DMS53 (cell line): ENCODE data around the gene DLG2.
"Not testable (repeated sequence)": the region's sequence is repeated elsewhere in the genome, so short reads cannot be mapped to it uniquely, and the experiment has no call there.

Experiments
- DNase-seq: peaks from one replicate; lab custom pipeline; 2025; lab: John Stamatoyannopoulos, UW

The DLG2 gene

DNA sequence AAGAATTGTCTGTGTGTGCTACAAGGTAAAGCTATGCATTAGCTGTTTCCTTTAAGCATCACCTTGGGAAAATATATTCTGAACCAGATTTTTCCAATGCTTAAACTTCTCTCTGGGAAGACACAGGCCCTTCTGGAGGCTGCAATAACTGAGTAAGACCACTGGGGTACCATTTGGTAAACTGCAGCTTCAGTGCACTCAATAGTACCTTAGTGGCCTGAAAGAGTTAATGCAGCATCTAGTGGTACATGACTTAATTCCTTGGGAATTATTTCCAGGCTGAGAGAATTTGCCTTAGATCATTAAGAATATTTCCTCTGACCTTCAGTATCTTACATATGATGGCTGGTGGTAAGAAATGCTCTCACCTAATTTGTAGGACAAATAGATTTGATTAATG is 727.4 kb downstream of the DLG2 start:
- DNase-seq = peak; percentile 44

DNA sequence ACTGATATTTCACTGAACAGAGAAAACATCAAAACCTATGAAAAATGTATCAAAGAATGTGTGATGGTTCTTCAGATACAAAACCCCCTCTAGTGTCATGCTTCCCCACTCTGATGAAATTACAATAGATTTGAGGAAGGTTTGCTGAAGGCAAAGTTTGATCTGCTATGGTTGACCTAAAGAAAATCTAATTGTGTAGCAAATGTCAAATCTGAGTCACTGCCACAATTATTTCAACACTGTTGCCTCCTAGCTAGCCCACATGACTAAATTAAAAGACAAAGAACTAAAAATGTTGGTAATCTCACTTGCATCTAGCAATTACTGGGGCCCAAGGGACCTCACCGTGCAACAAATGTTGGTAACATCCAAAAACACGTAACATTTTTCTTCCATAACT is 728.0 kb downstream of the DLG2 start:
- no peak for DNase-seq

- DNase-seq = no peak
Observed at GRCh38 chr11:84894666-84895065, 732.5 kb downstream of the DLG2 start.

- no peak for DNase-seq
Observed at GRCh38 chr11:84890676-84891075, 736.5 kb downstream of the DLG2 start.

DNA sequence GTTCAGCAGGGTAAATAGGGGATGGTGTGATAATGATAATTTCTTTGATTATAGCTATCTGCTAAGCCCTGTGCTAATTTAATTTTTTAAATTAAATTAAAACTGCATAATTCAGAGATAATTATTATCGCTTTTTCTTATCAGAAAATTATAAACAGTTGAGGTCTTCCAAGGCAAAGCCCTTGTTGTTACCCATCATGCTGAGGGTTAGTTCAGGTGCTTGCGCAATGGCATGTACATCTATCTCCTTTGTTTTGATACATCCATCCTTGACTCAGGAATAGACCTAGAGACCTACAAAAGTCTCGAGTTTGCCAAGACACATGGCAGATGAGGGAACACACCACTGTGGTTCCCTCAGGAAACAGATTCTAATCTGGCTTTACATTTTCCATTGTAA is 737.6 kb downstream of the DLG2 start:
- no peak for DNase-seq

DNA sequence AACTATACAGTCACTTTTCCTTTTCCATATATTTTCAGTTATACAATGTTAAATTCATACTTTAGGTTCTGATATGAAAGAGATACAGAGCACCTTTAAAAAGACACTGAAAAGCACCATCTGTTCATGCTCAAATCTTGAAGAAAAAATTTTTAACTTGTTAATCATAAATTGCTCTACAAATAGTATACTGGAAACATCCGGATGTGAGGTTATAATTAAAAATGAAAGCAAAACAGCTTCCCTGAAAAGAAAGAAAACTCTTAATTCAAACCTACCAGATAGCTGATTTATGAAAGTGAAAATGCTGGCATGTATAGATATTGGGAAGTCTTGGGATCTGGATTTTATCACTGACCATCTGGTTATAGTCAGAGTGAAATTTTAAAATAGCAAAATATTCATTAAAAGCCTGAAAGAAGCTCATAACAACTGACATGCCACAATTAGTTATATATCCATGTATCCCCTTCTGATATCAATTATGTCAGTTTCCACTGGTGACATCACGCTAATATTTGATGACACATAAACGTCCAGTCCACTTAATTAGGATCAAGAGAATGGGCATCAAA is 740.0 kb downstream of the DLG2 start:
- peak; percentile 30 for DNase-seq

DNA sequence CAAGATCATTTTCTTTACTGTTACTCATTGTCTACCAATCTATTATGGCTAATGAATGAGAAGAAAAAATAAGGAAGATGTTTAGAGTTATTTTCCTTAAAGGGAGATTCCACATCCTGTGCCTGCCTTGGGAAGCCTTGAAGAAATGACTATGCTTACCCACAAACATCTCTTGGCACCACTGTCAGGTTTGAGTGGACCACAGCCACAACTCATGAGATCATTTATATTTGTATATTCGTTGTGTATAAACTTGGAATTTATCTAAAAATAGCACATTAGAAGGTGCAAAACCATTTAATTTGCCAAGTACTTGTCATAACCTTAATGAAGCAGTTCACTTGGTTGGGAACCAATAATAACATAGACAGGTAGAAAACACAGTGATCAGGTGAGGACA is 740.8 kb downstream of the DLG2 start:
- no peak for DNase-seq

DNA sequence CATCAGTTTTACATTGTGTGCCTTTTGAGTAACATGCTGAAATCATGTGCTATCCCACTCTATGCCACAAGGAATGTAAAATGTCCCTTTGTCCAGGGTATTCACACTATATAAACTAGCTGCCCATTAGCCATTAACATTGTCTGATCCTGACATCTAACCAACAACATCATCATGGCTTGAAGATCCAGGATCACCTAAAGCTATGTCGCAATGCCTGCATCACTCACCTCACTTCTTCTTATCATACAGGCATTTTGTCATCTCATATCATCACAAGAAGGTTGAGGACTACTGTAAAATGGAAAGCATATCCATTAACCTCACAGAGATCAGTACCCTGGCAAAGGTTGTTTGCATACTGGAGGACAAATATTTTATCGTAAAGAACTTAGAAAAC is 742.3 kb downstream of the DLG2 start:
- DNase-seq = no peak

DNA sequence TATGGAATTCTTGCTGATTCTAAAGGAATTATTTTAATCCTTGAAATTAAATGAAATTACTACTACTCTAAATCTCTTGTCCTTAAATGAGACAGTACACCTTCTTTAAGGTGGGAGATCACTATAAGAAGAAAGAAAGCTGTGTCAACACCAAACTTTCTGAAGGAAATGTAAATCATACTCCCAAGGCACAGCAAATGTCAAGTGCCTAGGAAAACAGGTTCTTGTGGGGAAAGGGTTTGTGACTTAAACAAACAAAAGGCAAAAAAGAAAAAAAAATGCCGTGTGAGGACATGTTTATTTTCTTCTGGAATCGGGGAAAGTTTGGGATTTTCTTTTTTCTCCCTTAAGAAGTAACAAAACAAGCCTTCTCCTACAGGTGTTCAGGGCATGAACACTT is 745.1 kb downstream of the DLG2 start:
- DNase-seq = peak; percentile 89

- DNase-seq = no peak
Observed at GRCh38 chr11:84871116-84871515, 756.0 kb downstream of the DLG2 start.

DNA sequence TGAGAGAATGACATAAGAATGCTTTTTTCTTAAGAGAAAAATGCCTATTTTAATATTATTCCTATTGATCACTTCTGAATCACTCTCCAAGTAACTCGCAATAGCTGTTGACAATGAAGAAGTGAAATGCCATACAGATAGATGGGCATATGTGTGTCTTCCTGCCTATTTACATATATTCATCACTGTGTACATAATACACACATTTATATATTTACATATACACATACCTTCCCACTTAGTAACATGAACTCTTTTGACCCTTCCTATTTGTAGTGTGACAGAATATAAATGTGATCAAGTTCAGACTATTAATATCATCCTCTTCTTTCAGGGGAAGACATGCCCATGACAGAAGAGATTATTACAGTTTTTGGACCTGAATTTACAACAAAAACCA is 756.7 kb downstream of the DLG2 start:
- DNase-seq = peak; percentile 54

DNA sequence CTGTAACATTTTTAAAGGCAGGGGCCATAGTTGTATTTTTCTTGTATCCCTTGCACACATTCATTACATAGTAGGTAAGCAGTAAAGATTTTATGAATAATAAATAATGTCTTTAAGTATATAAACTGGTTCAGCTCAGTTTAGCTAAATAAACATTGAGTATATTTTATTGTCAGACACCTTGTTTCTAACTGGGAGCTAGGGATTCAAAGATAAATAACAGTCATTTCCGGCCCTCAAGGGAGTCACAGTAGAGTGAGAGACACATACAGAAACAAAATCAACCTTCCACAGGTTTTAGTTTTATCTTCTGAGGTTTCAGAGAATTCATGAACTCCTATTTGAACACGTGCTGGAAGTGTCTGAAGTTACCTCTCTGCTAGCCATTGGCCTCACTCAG is 760.2 kb downstream of the DLG2 start:
- peak; percentile 85 for DNase-seq

- peak; percentile 37 for DNase-seq
Observed at GRCh38 chr11:84865791-84866535, 761.2 kb downstream of the DLG2 start.

- peak; percentile 44 for DNase-seq
Observed at GRCh38 chr11:84865257-84865656, 761.9 kb downstream of the DLG2 start.

DNA sequence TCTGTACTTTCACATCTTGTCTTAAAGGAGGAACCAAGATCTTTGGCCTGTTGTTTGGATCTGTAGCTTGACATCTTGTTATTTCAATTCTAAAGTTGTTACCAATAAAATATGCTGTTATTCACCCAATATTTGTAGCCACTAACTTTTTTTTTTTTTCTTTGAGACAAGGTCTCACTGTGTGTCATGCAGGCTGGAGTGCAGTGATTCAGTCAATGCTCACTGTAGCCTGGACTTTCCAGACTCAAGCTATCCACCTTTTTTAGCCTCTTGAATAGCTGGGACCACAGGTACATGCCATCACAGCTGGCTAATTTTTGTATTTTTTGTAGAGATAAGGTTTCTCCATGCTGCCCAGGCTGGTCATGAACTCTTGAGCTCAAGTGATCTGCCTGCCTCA is 769.4 kb downstream of the DLG2 start:
- no peak for DNase-seq

DNA sequence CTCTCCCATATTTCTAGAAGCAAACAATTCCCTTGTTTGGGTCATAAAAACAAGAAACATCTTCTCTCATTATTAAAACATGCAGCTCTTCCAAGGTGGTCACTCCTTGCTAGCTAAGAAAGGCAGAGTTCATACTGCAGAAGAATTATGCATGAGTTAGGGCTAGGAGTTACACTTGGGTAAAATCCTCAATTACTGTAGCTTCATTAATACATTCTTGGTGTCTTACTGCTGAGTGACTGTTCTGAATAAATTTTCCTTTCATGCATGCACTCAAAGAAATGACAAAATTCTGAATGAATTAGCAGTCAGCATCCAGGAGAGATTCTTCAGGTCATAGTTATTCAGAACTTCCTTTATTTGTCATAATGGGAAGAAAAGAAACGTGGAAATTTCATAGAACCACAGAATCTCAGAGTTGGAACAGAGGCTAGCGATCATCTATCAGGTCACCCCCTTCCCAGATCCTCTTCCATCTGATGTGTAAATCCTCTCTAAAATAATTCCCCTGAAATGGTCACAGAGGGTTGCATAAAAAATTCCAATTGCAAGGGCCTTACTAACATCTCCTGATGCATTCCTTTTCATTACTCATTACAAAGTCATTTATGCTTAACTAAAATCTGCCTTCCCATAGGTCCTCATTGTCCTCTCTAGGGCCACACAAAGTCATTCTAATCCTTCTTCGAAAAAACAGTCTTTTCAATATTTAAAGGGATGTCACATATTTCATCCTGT is 771.5 kb downstream of the DLG2 start:
- no peak for DNase-seq

- no peak for DNase-seq
Observed at GRCh38 chr11:84854498-84854880, 772.7 kb downstream of the DLG2 start.

DNA sequence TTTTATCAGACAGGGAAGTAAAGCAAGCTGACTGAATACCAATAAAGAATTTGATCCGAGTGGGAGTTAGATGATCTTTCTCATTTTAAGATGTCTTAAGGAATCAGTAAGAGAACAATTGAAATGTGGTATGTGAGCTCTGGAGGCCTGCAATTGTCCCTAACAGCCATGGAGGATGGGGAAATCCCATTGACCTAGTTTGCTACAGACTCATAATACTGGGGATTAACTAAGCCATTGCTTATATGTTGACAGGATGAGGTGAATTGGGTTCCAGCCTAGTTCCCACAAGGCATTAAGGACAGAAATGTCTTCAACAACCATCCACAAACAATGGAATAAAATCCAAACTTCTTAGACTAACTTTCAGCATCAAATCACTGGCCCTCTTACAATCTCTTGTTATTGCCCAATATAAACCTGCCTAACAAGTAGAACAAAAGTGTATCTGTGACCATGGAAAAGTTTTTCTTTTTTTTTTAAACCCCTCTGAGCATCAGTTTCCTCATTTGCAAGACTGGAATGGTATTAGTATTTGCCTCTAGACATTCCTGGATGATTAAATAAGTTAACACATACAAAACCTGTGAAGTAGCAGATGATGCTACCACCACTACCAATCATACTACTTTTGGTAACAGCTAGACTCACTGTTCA is 773.2 kb downstream of the DLG2 start:
- no peak for DNase-seq

GRCh38 chr11:84847842-84848241 is 779.3 kb downstream of the DLG2 start:
- DNase-seq = no peak

DNA sequence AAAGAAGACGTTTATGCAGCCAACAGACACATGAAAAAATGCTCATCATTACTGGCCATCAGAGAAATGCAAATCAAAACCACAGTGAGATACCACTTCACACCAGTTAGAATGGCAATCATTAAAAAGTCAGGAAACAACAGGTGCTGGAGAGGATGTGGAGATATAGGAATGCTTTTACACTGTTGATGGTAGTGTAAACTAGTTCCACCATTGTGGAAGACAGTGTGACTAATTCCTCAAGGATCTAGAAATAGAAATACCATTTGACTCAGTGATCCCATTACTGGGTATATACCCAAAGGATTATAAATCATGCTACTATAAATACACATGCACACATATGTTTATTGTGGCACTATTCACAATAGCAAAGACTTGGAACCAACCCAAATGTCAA is 786.9 kb downstream of the DLG2 start:
- DNase-seq = not testable (repeated sequence)

- DNase-seq = no peak
Observed at GRCh38 chr11:84837402-84838069, 789.6 kb downstream of the DLG2 start.

DNA sequence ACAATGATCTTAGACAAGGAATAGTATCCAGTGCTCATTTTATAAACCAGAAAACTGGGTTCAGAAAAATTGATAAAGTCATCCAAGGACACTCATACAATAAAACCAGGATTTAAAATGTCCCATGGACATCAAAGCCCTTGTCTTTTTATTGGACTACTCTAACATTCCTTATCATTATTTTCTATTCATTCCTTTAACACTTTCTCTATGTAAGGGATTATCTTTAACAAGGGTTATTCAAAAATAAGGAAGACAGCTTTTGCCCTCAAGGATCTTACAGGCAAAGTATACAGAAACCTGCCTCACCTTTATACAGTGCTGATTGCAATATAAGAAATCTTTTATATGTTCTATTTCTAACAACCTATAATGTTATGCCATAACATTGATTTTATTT is 790.8 kb downstream of the DLG2 start:
- no peak for DNase-seq
